LNCaP clone FGC (cell line): Measurements from ENCODE around the gene KCTD8.

ENCODE experiments used
- DNase-seq: peaks from one replicate; pipeline ENCODE4 v3.0.0-alpha.2; 2011; ENCODE audit warnings: low read depth
- H3K4me3 ChIP-seq: 2 replicates; pipeline ENCODE4 v1.5.1; 2011; ENCODE audit warnings: mild to moderate bottlenecking, low read depth, low read length, control low read depth
- TF ChIP-seq, protein P1 (sequence below): IDR thresholded peaks from 2 replicates; pipeline ENCODE4 v1.5.1; 2012; ENCODE audit warnings: mild to moderate bottlenecking; ENCODE audit not compliant: control insufficient read depth, insufficient read depth; ENCODE audit errors: extremely low read depth

The KCTD8 gene

DNA sequence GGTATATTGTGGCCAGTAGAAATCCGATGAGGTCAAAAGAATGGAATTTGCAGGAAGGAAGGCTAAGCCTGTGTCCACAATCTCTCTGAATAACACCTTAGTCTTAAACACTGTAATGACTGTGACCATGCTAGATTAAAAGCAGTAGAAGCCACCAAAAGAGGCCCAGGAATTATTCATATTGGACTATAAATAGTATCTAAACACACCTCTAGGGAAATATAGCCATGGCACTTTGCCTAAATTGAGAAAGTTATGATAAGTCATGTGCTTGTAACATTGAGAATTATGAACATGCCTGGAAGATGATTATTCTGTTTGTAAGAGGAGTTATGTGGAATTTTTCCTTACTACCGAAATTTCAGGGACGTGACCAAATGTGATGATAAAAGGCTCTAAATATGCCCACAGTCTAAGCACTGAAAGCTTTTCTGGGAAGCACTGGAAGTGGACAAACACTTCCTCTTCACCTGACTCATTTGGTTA, 298.5 kb downstream of the KCTD8 start:
- TF ChIP-seq, protein P1, sequence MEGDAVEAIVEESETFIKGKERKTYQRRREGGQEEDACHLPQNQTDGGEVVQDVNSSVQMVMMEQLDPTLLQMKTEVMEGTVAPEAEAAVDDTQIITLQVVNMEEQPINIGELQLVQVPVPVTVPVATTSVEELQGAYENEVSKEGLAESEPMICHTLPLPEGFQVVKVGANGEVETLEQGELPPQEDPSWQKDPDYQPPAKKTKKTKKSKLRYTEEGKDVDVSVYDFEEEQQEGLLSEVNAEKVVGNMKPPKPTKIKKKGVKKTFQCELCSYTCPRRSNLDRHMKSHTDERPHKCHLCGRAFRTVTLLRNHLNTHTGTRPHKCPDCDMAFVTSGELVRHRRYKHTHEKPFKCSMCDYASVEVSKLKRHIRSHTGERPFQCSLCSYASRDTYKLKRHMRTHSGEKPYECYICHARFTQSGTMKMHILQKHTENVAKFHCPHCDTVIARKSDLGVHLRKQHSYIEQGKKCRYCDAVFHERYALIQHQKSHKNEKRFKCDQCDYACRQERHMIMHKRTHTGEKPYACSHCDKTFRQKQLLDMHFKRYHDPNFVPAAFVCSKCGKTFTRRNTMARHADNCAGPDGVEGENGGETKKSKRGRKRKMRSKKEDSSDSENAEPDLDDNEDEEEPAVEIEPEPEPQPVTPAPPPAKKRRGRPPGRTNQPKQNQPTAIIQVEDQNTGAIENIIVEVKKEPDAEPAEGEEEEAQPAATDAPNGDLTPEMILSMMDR, result no peak
- no peak overlapping the region for H3K4me3 ChIP-seq
- DNase-seq, result no peak

DNA sequence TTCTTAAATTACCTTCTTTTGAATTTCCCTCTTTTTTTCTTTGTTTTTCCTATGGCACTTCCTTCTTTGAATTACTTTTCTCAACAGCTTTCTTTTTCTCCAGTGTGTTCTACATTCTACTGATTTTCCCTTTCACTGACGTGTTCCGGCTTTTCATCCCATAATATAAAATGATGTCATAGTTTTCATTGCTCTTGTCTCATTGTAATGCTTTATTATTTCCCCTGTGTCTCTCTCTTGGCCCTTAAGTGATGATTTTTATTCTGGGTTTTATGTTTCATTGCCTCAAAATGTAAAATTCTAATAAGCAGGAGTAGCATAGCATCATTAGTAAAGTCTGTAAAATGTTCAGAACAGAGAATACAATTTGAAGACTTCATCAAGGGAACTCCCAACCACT, 299.3 kb downstream of the KCTD8 start:
- no peak overlapping the region for H3K4me3 ChIP-seq
- no peak for DNase-seq
- TF ChIP-seq, protein P1, result no peak

DNA sequence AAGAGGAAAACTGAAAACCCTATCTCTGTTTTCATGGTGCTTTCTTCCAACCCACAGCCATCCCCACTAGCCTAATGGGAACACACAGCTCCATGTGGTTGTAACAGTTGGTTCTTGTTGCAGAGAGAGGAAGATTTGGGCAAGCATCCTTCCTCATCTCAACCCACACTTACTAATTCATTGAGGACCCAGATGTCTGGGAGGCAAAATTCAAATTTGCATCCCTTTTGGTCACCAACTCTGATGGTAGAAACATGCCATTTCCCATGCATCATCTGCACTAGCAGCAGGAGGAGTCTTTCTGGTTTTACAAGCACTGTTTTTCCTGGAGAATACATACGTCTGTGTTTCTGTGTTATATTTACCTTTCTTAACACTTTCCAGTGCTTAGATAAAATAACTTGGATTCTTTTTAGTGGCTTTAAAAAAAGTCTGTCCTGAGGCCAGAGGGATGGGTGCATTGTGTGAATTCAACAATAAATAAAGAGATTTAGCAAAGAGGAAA, 301.0 kb downstream of the KCTD8 start:
- no peak for DNase-seq
- no peak overlapping the region for H3K4me3 ChIP-seq
- TF ChIP-seq, protein P1, result no peak

DNA sequence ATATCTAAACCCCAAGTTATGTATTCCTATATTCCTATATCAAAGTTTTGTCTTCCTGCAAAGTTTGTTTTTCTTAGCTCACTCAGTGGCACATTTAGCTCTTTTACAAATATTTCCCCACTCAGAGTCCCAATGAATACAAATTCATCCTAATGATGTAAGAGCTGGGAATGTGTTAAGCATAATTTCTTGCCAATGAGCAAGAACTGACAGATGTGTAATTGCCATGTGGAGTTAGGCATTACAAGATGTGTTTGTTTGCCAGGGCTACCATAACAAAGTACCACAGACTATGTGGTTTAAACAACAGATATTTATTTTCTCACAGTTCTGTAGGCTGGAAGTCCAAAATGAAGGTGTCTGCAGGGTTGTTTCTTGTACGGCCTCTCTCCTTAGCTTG, 302.1 kb downstream of the KCTD8 start:
- TF ChIP-seq, protein P1, result no peak
- DNase-seq, result no peak
- H3K4me3 ChIP-seq, result no peak overlapping the region

DNA sequence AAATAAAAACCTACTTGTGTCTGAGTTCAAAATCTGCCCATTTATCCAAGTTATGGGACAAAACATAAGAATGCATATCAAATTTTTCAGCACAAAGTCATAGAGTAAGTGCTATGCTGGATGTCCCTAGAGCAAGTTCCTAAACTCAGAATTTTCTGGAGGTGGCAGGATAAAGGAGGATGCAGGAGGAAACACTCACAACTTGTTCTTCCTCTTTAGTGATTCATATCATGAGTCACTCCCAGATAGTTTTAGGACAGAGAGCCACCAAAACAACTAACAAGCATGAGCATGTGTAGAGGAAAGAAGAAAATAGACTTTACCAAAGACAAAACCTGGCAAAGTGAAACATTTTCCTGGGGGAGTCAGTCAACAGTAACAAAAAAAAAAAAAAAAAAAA, 302.7 kb downstream of the KCTD8 start:
- DNase-seq, result no peak
- TF ChIP-seq, protein P1, result no peak
- no peak overlapping the region for H3K4me3 ChIP-seq

DNA sequence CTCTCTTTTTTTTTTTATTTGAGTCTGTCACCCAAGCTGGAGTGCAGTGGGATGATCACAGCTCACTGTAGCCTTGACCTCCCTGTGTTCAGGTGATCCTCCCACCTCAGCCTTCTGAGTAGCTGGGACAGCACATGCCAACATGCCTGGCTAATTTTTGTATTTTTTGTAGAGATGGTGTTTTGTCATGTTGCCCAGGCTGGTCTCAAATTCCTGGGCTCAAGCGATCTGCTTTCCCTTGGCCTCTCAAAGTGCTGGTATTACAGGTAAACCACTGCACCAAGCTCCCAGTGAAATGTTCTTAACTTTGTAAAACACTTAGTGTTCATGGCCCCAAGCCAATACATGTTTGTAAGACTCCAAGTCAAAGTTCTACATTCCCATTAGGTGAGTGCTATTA, 316.1 kb downstream of the KCTD8 start:
- DNase-seq, result no peak
- H3K4me3 ChIP-seq, result no peak overlapping the region
- TF ChIP-seq, protein P1, result no peak
